Brain microvascular endothelial cell (primary cell): ENCODE results near the gene PHF12.

Experiments used
- DNase-seq: peaks from one replicate; pipeline ENCODE4 v3.0.0-alpha.2; 2020
- H3K27ac ChIP-seq: fragments of 250-450 bp; sonication (Bioruptor Pico); 2 replicates; pipeline ENCODE4 v1.5.1; 2020; ENCODE audit warnings: mild to moderate bottlenecking, moderate library complexity
- H3K27me3 ChIP-seq: fragments of 250-450 bp; sonication (Bioruptor Pico); replicated peaks from 2 replicates; pipeline ENCODE4 v1.5.1; 2020; ENCODE audit warnings: mild to moderate bottlenecking
- H3K36me3 ChIP-seq: fragments of 250-450 bp; sonication (Bioruptor Pico); replicated peaks from 2 replicates; pipeline ENCODE4 v1.5.1; 2020; ENCODE audit warnings: mild to moderate bottlenecking
- H3K4me3 ChIP-seq: 2 replicates; pipeline ENCODE4 v1.5.1; 2011; ENCODE audit warnings: low read depth, mild to moderate bottlenecking, control low read depth, low read length, moderate library complexity
- in situ Hi-C: cut with HindIII; loops from 2 replicates; pipeline ENCODE4 v1.10.0; 2017; ENCODE audit warnings: low sequenced_read_pairs, low pct_ligation_motif_present
- TF ChIP-seq, protein P1 (sequence below): IDR thresholded peaks from 2 replicates; pipeline ENCODE4 v1.5.1; 2011; ENCODE audit warnings: low read depth, mild to moderate bottlenecking, moderate library complexity, low read length, control low read depth, inconsistent platforms; ENCODE audit errors: missing control alignments

PHF12 gene

DNA sequence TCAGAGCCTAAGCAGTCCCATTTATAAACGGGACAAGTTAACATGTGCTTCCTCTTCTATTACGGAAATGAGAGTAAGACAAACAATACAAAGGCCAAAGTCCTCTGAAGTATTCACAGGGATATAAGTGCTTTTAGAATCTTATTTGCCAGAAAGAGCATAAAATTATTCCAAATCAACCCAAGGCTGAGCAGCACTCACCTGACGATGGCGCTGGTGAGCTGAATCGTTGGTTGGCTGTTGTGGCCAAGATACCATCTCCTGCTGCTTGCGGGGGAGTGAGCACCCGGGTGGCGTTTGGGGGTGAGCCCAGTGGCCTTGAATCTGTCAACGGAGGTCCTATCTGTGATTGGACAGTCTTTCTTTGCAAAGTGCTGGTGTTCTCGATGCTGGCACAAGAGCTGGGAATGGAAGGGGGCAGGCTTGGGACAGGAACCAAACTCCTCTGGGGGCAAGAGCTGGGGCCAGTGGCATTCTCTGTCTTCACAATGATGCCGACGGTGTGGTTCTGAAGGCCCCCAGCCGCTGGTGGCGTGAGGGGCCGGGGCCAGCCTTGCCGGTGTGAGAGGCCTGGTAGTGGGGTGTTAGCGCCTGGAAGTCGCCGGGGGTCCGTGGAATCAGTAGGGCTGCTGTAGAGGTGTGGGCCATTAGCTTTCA lies 38.9 kb downstream of the PHF12 start:
- Histone ChIP-seq H3K4me3 (no peak overlapping the region), H3K36me3 (peaks cover 98% of the 10 kb centered on the region), H3K27me3 (no peaks in the 10 kb centered on the region), H3K27ac (no peak overlapping the region)
- in situ Hi-C loops = no loop called here
- TF ChIP-seq, protein P1, sequence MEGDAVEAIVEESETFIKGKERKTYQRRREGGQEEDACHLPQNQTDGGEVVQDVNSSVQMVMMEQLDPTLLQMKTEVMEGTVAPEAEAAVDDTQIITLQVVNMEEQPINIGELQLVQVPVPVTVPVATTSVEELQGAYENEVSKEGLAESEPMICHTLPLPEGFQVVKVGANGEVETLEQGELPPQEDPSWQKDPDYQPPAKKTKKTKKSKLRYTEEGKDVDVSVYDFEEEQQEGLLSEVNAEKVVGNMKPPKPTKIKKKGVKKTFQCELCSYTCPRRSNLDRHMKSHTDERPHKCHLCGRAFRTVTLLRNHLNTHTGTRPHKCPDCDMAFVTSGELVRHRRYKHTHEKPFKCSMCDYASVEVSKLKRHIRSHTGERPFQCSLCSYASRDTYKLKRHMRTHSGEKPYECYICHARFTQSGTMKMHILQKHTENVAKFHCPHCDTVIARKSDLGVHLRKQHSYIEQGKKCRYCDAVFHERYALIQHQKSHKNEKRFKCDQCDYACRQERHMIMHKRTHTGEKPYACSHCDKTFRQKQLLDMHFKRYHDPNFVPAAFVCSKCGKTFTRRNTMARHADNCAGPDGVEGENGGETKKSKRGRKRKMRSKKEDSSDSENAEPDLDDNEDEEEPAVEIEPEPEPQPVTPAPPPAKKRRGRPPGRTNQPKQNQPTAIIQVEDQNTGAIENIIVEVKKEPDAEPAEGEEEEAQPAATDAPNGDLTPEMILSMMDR = peak; percentile 55
- no peak for DNase-seq

DNA sequence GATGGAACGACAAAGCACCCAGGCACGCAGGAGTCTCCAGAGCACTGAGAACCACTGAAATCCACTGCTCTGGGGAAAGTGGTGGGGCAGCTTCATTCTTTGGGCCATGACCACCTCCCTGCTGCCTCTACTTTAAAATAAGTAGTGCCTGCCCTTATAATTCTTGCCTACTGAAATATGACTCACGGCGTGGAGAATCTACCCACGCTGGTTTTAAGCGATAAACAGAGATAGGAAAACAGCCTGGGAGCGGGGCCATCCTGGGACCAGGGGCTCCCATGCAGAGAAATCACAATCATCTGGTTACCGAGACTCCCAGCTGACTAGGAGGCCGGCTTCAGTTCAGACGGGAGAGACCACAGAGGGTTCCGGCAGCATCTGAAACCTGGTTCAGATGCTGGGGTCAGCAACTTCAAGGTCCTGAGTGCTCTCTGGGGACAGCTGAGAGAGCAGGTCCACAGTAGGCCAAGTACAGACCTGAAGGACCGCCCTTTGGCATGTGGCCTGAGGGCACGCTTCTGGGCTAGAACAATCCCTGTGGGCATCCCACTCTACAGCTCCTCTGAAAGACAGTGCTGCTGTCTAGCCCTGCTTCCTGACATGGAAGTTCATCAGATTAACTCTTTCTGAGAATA lies 39.8 kb downstream of the PHF12 start:
- Histone ChIP-seq H3K27me3 (no peaks in the 10 kb centered on the region), H3K4me3 (no peak overlapping the region), H3K36me3 (peaks cover 96% of the 10 kb centered on the region), H3K27ac (no peak overlapping the region)
- no peak for DNase-seq
- in situ Hi-C loops = no loop called here
- TF ChIP-seq, protein P1 = no peak

DNA sequence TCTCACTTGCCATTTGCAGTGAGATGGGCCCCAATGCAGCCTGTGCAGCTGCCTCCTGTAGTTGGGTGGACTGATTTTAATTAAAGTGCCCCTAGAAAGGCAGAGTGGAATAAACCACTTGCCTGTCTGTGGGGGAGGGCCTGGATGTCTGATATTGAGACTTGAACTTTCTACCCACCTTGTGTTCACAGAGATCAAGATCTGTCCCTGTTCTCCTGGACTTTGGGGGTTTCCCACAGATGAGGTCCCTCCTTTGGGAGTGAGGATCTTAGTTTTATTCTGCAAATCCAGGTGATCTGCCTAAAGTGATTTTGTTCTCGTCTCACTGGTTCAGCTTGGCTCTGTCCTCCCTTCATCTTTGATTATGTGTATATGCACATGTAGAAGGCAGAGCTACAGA lies 40.8 kb downstream of the PHF12 start:
- in situ Hi-C loops = no loop called here
- no peak for DNase-seq
- Histone ChIP-seq H3K36me3 (peaks cover 92% of the 10 kb centered on the region), H3K27ac (no peak overlapping the region), H3K27me3 (no peaks in the 10 kb centered on the region), H3K4me3 (no peak overlapping the region)
- TF ChIP-seq, protein P1 = no peak

DNA sequence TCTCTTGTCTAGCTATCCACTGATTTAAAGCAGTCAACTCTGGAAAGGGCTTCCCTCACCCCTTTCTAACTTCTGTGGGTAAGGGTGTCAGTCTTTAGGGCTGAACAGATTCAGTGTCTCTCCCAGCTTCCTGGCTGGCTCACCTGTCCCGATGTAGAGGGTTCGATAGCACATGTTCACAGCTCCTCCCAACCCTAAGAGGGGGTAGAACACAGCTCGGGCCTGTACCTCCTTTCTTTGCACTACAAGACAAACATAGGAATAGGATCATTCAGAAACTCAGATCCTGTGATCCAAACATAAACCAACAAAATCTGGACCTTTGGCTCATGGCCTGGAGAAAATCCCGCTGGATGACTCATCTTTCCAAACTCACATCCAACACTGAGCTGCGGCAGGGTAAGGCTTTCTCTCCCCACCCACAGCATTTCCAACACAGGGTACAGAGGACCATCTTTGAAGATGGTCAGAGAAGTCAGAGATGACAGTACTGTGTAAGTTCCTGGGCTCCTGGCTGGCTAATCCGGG lies 42.6 kb downstream of the PHF12 start:
- Histone ChIP-seq H3K27ac (no peak overlapping the region), H3K27me3 (no peaks in the 10 kb centered on the region), H3K36me3 (peaks cover 76% of the 10 kb centered on the region), H3K4me3 (no peak overlapping the region)
- DNase-seq = peak; percentile 31
- in situ Hi-C loops = no loop called here
- TF ChIP-seq, protein P1 = no peak

DNA sequence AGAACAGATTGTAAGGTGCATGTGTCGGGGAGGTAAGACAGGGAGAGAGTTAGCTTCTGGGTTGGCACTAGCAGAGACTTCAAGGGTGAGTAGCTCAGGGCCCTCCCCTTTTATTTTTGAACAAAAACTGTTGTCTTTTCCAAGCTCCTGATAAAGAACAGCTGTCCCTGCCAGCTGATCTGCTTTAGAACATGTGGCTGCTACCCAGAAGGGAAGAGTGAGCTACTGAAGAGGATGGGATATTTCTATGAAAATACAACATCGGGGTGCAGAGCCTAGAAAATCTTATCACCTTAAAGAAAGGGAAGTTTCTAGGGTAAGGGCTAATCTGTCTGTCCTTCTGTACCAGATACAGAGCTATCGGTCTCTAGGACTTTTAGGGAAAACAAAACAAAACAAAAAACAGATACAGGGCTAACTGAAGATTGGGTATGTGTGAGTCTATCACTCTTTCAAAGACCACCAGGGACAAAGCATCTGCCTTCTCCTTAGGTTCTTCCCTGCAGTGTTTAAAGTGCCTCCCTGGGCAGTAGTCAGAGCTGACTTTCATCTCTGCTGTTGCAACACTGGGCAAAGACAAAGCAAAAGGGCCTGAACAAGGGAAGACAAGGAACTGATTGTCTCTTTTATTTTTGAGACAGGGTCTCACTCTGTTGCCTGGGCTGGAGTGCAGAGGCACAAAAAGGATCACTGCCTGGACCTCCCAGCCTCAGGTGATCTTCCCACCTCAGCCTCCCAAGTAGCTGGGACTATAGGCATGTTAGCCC lies 43.4 kb downstream of the PHF12 start:
- Histone ChIP-seq H3K36me3 (peaks cover 68% of the 10 kb centered on the region), H3K27me3 (no peaks in the 10 kb centered on the region), H3K4me3 (no peak overlapping the region), H3K27ac (no peak overlapping the region)
- TF ChIP-seq, protein P1 = no peak
- in situ Hi-C loops = no loop called here
- no peak for DNase-seq
